Smooth muscle cell (in vitro differentiated cells): ENCODE results near the gene OLFM1. TPM values are rescaled to one million over a fixed set of nuclear protein-coding genes. Genes with fewer than 3 reads are reported as not detected.

ENCODE experiments used
- DNase-seq: peaks from one replicate; lab custom pipeline; 2025; ENCODE audit not compliant: unreplicated experiment; lab: John Stamatoyannopoulos, UW
- H2AFZ ChIP-seq: fragments of 200-600 bp; sonication (generic); 2 replicates; pipeline ENCODE4 v1.6.0; 2016; ENCODE audit warnings: antibody characterized with exemption, low read depth, mild to moderate bottlenecking
- H3F3A ChIP-seq: fragments of 200-600 bp; sonication (generic); 2 replicates; pipeline ENCODE4 v1.6.0; 2017; ENCODE audit warnings: antibody characterized with exemption, low read depth
- H3K27ac ChIP-seq: fragments of 200-600 bp; sonication (generic); 2 replicates; pipeline ENCODE4 v1.5.1; 2016; ENCODE audit warnings: low read depth, mild to moderate bottlenecking
- H3K27me3 ChIP-seq: fragments of 200-600 bp; sonication (generic); 2 replicates; pipeline ENCODE4 v1.6.1; 2016; ENCODE audit warnings: low read depth, mild to moderate bottlenecking
- H3K36me3 ChIP-seq: fragments of 200-600 bp; sonication (generic); 2 replicates; pipeline ENCODE4 v1.5.1; 2016; ENCODE audit warnings: low read depth
- H3K4me1 ChIP-seq: fragments of 200-600 bp; sonication (generic); 2 replicates; pipeline ENCODE4 v1.5.1; 2016; ENCODE audit warnings: low read depth
- H3K4me2 ChIP-seq: fragments of 200-600 bp; sonication (generic); 2 replicates; pipeline ENCODE4 v1.6.0; 2016; ENCODE audit warnings: mild to moderate bottlenecking
- H3K4me3 ChIP-seq: fragments of 200-600 bp; sonication (generic); 2 replicates; pipeline ENCODE4 v1.5.1; 2016; ENCODE audit warnings: mild to moderate bottlenecking
- H3K79me2 ChIP-seq: fragments of 200-600 bp; sonication (generic); 2 replicates; pipeline ENCODE4 v1.6.0; 2016; ENCODE audit warnings: low read depth, mild to moderate bottlenecking
- H3K9ac ChIP-seq: fragments of 200-600 bp; sonication (generic); 2 replicates; pipeline ENCODE4 v1.6.0; 2016; ENCODE audit warnings: low read depth
- H3K9me3 ChIP-seq: fragments of 200-600 bp; sonication (generic); replicated peaks from 2 replicates; pipeline ENCODE4 v1.5.1; 2016; ENCODE audit warnings: low read depth
- H4K20me1 ChIP-seq: fragments of 200-600 bp; sonication (generic); 2 replicates; pipeline ENCODE4 v1.6.0; 2016; ENCODE audit warnings: low read depth
- CTCF ChIP-seq: fragments of 200-600 bp; sonication (generic); IDR thresholded peaks from 2 replicates; pipeline ENCODE4 v1.5.1; 2017; ENCODE audit warnings: borderline replicate concordance, mild to moderate bottlenecking, antibody characterized with exemption; ENCODE audit not compliant: insufficient read depth, poor library complexity, severe bottlenecking
- WGBS: methylation state at CpG from one replicate; pipeline ENCODE4 v1.1.7; 2016; ENCODE audit warnings: low lambda C conversion rate; 5-methylcytosine and 5-hydroxymethylcytosine counted together
- polyA plus RNA-seq: library from polyadenylated mRNA; unstranded; fragments of >200 nt; fragmentation: Nextera tagmentation; extraction: Ambion mirVana; gene quantifications from 2 replicates; pipeline ENCODE4 v1.2.1, GENCODE V29; 2016
- total RNA-seq: library from RNA; depleted of rRNA; stranded (reverse); fragments of >200 nt; gene quantifications from 2 replicates; pipeline ENCODE4 v1.2.3, GENCODE V29; 2014

The OLFM1 gene
- total and polyA plus RNA-seq, 2 experiments from 2014 or later, result 4.5 to 11.0 TPM

- Histone ChIP-seq H3F3A (no peaks in the 10 kb centered on the region), H3K27me3 (no peaks in the 10 kb centered on the region), H4K20me1 (no peaks in the 10 kb centered on the region), H3K9ac (no peak overlapping the region), H3K79me2 (no peaks in the 10 kb centered on the region), H3K9me3 (no peaks in the 10 kb centered on the region), H3K4me3 (no peak overlapping the region), H3K4me1 (no peaks in the 10 kb centered on the region), H3K36me3 (no peaks in the 10 kb centered on the region), H3K4me2 (no peak overlapping the region), H2AFZ (no peak overlapping the region), H3K27ac (no peak overlapping the region)
- TF ChIP-seq CTCF, result no peak
- DNase-seq, result no peak
- 94% methylated on average over 11 of the region's 11 CpGs for WGBS
Measured at GRCh38 chr9:135154050-135154615, 66.7 kb downstream of the OLFM1 start.

GRCh38 chr9:135155396-135155795 is 67.9 kb downstream of the OLFM1 start:
- Histone ChIP-seq H3K27ac (no peak overlapping the region), H3K4me3 (no peak overlapping the region), H2AFZ (no peak overlapping the region), H3K4me2 (no peak overlapping the region), H4K20me1 (no peaks in the 10 kb centered on the region), H3K79me2 (no peaks in the 10 kb centered on the region), H3K4me1 (no peaks in the 10 kb centered on the region), H3K9me3 (no peaks in the 10 kb centered on the region), H3K27me3 (no peaks in the 10 kb centered on the region), H3K9ac (no peak overlapping the region), H3K36me3 (no peaks in the 10 kb centered on the region), H3F3A (no peaks in the 10 kb centered on the region)
- TF ChIP-seq CTCF, result no peak
- 87% methylated on average over 6 of the region's 6 CpGs for WGBS
- no peak for DNase-seq

- H3K79me2 ChIP-seq, result no peaks in the 10 kb centered on the region
- H3K4me2 ChIP-seq, result no peak overlapping the region
- no peak overlapping the region for H2AFZ ChIP-seq
- no peaks in the 10 kb centered on the region for H3K4me1 ChIP-seq
- H3K9ac ChIP-seq, result no peak overlapping the region
- no peak overlapping the region for H3K27ac ChIP-seq
- peak; percentile 39 for DNase-seq
- H3K36me3 ChIP-seq, result no peaks in the 10 kb centered on the region
- no peaks in the 10 kb centered on the region for H3F3A ChIP-seq
- no peak overlapping the region for H3K4me3 ChIP-seq
- no peaks in the 10 kb centered on the region for H3K9me3 ChIP-seq
- no peaks in the 10 kb centered on the region for H4K20me1 ChIP-seq
- H3K27me3 ChIP-seq, result no peaks in the 10 kb centered on the region
- no peak for TF ChIP-seq CTCF
- WGBS, result 41% methylated on average over 20 of the region's 20 CpGs
Measured at GRCh38 chr9:135156525-135157510, 69.3 kb downstream of the OLFM1 start.
